GM12874 (cell line): Measurements from ENCODE around the gene TMEM198.

ENCODE experiments used
- TF ChIP-seq, protein P1 (sequence below): IDR thresholded peaks from 2 replicates; pipeline ENCODE4 v1.5.1; 2011; ENCODE audit warnings: low read depth, mild to moderate bottlenecking, control low read depth, low read length, moderate library complexity; ENCODE audit not compliant: insufficient read depth

TMEM198 gene

DNA sequence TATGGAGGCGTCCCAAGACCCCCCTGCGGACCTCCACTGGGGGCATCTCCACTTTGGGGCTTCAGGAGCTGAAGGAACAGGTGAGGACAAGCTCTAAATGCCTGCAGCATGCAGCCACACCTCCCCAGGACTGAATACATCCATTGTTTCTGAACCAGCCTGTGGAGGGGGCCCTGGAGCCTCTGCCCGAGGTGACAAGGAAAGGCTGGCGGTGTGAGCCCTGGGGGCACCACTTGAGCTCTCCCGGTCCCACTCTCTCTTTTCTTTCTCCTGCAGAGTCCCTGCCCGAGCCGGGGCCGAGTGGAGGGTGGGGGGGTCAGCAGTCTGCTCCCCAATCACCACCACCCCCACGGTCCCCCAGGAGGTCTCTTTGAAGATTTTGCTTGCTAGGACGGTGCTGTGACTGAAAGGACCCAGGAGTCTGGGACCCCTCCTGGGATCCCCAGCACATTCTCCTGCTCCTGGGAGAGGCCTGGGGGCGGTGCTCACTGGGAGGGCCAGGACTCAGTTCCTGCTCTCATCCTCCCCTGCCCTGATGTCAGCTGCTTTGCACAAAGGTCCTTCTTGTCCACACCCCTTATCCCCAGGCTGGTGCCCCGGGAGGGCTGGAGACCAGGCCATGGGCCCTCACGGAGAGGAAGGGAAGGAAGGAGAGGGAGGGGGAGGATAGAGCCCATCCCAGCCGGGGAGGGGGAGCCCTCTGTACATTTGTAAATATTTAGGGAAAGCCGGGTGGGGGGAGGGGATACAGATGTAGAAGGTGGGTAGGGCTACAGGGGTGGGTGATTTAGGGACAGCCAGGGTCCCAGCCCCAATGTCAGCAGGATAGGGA lies 6.0 kb upstream of the TMEM198 start:
- TF ChIP-seq, protein P1, sequence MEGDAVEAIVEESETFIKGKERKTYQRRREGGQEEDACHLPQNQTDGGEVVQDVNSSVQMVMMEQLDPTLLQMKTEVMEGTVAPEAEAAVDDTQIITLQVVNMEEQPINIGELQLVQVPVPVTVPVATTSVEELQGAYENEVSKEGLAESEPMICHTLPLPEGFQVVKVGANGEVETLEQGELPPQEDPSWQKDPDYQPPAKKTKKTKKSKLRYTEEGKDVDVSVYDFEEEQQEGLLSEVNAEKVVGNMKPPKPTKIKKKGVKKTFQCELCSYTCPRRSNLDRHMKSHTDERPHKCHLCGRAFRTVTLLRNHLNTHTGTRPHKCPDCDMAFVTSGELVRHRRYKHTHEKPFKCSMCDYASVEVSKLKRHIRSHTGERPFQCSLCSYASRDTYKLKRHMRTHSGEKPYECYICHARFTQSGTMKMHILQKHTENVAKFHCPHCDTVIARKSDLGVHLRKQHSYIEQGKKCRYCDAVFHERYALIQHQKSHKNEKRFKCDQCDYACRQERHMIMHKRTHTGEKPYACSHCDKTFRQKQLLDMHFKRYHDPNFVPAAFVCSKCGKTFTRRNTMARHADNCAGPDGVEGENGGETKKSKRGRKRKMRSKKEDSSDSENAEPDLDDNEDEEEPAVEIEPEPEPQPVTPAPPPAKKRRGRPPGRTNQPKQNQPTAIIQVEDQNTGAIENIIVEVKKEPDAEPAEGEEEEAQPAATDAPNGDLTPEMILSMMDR: no peak

DNA sequence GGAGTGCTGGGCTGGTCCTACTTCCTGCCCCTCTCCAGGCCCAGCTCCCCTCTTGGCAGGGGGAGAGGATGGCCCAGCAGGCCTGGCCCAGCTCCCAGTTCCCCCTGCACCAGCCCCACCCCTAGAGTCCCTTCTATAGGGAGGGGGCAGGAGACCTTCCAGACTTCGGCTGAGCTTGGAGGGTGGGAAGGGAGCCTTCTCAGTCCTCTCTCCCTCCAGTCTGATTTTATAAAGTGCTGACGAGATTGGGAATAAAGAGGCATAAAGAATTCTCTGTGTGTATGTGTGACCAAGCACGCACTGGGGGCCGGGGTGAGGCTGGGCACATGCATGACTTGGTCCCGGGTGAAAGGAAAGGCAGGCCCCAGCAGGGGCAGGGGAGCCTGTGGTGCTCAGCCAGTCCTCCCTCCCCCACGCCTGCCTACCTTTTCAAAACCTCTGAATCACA lies 5.3 kb upstream of the TMEM198 start:
- TF ChIP-seq, protein P1: no peak

DNA sequence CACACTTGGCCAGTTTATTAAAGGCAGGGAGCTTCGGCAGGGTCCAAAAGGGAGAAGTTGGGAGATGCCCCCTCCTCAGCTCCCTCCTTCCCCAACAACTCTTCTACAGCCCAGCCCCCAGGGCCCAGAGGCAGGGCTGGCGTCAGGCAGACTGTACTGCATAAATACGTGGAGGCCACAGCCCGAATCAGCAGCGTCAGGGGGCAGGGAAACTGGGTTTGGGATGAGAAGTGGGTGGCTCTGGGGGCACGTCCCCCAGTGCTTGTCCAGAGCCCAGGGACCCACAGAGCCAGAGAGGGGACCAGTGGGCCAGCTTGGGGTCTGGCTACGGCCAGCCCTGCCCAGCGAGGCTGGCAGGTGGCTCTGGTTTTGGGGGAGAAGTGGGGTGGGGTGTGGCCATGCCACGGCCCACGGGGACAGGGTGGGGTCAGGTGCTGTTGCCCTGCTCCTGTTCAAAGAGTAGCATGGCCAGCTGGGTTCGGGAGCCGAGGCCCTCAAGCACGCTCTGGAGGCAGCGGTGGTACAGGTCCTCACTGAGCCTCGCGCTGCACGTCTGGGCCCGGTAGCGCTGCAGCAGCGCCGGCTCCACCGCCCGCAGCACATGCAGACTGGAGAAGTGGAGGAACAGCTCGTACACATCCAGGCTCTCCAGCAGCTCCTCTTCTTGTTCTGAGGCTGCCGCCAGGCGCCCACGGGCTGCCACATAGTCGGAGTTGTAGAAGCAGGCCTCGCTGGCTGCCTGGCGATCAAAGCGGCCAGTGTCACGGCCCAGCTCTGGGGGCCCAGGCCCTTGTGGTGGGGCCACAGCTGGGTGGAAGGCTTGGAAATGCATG lies 4.7 kb upstream of the TMEM198 start:
- TF ChIP-seq, protein P1: no peak

DNA sequence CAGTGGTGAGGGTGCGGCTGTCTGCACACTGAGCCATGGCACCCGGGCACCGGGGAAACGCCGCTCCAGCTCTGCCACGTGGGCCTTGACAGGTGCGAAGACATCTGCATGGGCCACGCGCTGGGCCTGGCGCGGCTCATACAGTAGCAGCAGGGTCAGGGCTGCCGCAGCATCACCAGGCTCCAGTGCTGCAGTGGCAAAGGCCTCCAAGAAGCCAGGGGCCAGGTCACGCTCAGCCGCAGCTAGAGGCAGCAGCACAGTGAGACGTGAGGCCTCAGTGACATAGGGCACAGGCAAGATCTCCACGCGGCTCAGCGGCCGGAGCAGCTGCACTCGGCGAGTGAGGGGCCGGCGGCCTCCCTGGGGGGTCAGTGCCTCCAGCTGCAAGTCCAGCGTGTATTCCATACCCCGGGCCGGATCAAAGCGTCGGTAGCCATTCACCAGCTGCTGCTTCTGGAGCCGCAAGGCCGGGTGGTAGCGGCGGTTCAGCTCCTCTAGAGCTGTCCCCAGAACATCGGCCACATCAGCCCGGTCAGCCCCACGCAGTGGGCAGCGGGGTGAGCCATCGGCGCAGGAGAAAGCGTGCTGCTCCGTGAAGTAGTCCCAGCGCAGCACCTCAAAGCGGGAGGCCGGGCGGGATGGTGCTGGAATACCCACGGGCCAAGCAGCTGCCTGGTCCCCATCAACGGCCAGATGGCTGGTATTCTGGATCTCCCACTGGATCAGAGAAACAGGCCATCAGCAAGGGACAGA lies 3.7 kb upstream of the TMEM198 start:
- TF ChIP-seq, protein P1: no peak

DNA sequence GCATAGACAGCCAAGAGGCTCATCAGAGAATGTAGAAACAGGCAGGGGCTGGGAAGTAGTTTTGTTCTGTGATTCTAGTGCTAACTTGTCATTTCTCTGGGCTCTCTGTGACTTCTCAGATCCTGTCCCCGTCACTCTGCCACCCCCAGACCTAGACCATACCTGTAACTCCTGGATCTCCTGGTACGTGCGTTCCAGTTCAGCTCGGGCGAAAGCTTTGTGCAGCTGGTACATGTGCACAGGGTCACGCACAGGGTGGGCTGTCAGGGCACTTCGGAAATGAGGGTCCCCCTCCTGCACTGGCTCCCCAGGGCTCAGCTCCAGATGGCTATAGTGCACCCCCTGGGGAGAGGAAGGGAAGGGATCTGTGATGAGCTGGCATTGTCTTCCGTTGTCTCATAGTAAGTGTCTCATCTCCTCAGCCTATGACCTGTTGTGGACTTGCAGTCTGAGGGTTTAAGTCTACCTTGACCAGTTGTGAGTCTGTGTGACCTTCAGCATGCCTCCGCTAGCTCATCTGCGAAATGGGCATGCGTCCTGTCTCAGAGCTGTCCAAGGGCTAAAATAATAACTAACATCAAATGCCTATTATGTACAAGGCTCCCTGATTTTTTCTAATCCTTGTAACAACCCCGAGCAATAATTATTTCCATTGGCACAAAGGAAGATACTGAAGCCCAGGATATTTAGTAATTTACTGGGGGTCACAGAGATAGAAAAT lies 2.9 kb upstream of the TMEM198 start:
- TF ChIP-seq, protein P1: no peak

DNA sequence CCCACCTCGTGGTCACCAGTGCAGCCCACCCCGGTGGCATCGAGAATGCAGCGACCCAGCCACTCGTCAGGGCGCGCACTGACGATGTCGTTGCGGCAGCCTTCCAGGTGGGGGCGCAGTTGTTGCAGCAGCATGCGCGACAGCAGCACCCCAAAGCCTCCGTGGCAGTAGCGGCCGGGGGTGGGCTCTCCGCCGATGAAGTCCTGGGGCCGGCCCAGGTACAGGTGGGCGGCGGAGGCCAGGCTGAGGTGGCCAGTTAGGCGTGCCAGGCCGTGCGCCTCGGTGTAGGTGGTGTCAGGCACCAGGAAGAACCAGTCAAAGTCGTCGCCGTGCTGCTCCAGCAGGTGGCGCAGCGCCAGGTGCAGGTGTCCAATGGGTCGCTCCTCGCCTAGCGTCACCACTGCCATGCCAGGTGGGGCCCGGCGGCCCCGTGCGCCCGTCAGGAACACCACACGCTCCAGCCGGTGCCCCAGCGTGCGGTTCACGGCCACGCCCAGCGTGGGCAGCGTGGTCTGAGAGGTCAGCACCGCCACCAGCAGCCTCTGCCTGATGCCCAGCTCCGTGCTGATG lies 2.1 kb upstream of the TMEM198 start:
- TF ChIP-seq, protein P1: peak; percentile 90
